ENCODE results near the gene TTPAL.

Gene TTPAL

DNA sequence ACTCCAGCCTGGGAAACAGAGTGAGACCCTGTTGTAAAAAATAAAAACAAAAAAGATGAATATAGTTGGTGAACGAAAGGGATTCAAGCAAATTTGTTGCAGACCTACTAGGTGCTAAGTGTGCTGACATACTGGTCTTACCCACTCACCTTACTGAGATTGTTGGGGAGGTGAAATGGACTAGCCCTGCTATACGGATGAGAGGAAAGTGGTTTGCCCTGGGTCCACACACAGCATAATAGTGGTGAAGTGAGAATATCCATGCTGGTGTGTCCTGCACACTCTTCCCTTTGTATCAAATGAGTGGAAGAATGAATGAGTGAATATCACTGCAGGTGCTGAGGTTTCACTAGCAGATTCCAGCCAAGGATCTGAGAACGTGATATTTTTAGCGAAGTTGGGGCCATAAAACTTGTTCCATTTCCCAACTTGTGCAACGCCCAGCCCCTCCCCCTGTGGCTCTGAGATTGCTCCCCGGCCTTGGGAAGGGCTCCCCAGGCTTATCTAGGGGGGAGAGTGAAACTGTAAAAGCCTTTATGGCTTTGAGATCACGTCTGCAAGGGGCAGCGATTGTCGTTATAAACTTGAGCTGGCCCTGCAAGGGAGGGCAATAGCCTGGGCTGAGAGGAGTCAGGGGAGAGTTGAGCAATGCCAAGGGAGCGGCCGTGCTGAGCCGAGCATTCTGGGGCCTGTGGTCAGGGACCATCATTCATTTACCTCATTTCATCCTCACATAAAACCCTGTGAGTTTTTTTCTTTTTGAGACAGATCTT, 33.2 kb upstream of the TTPAL start:
- no peak for DNase-seq

DNA sequence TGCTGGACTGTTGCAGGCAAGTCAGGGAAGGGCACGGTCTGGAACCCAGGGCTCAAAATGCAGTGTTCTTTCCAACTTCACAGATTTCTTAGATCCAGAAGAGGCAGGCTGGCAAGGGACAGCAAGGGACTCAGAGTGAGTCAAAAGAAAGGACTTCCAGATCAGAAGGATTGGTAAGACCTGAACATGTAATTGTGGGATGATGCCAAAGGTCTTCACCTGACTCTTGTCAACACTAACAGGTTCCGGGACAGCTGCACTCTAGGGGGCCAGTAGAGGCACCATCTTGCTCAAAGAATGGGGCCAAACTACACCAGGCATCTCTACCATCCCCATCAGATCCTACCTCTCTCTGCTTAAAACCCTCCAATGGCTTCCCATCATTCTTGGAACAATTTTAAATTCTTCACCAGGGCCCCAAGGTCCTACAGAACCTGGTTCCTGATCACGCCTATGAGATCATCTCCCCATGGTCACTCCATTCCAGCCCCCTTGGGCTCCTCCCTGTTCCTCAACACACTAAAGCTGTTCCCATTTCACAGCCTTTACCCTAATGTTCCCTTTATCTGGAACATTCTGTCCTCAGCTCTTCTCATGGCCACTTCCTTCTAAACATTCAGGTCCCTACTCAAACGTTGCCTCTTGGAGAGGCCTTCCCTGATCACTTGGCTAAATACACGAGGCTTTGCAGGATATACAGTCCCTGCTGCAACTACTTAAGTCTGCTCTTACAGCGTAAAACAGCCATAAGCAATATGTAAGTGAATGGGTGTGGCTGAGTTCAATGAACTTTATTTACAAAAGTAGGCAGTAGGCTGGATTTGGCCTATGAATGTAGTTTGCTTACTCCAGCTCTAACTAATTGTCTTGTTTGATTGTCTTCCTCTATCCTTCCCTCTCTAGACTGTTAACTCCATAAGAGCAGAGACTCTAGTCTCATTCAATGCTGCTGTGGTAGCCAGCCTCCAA, 29.6 kb upstream of the TTPAL start:
- DNase-seq: no peak

DNA sequence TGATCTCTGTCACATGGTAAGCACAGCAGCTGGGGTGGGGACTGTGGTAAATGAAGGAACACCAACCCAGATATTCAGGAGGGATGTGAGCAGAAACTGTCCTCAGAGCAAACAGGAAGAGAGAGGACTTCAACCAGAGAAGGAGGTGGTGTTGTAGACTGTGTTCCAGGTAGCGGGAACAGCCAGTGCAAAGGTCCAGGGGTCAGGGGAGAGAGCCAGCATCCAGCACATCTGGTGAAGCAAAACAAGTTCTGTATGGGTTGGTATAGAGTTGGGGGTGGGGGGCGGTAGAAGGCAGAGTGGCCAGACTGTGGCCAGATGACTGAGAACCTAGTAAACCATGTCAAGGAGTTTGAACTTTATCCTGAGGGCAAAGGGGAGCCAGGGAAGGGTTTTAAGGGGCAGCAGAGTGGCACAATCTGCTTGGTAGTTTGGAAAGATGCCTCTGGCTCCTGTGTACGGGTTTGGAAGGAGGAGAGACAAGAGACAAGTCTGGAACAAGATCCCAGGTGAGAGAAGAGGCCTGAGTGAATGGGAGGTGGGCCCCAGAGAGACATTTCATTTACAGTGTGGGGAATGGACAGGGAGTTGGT, 27.8 kb upstream of the TTPAL start:
- no peak for DNase-seq

DNA sequence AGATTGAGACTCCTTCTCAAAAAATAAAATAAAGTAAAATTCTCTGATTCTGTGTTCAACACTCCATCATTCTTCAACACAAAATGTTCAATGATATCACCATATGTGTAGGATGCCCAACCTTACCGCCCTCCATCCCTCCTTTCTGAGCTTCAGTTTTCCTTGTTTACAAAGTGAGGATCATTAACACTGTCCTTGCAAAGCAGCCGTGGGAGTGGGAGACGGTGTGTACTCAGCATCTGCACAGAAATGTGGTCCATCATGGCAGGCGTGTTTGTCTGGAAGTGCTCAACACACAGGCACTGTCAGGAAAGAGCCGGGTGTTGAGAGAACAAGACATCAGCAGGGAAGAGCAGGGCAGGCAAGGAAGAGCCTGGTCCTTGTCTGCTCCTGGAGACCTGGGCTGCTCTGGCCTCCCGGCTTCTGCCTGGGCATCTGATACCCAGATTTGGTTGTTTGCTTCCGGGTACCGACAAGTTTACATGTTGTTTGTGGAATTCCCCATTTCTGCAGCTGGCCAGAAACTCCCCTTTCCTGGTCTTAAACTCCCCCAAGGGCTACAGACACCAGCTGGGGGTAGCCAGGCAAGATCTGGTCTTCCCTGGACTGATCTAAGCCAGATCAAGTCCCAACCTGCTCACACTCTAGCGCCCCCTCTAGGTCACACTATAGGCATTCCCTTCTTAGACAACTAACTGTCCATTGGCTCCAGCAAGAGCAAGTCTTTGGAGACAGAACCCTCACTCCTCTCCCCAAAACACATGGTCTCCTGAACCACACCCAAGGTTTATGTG, 26.7 kb upstream of the TTPAL start:
- DNase-seq: no peak

DNA sequence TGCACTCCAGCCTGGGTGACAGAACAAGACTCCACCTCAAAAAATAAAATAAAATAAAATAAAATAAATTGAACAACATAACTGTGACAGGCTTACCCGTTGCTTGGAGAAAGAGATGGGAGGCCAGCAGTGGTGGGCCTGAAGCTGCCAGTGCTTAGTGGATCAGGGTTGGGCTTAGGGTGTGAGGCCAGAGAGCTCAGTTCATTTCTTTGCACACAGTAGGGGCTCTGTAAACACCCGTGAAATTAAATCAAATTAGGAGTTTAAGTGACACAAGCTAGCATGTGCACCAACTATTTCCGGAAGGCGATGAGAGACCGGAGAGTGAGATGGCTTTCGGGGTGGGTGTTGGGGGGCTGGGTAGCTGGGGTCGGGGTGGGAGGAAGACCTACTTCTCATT, 25.8 kb upstream of the TTPAL start:
- no peak for DNase-seq

DNA sequence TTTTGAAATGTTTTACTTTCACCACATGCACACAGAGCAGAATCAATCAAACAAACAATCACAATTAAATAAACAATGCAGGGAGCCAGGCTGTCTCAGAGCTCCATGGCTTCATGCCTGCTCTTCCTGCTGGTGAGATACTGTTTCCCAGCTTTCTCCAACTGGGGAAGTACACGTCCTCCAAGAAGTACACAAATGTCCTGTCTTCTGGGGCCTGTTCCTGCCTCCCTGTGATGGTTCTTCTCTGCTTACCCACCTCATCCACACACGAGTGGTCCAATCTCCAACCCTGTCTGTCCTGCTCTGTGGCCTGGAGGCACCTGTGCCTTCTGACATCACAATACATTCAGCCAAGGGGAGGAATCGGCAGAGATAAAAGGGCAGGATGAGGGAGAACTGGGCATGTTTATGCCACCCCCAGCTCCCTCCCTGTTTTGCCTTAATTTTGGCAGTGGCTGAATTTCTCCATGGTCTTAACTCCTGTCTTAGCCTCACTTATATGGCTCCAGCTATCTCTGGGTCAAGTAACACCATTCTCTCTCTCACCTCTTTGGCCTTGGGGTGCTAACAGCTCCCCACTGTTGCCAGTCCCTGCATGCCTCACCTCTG, 25.3 kb upstream of the TTPAL start:
- DNase-seq: no peak

DNA sequence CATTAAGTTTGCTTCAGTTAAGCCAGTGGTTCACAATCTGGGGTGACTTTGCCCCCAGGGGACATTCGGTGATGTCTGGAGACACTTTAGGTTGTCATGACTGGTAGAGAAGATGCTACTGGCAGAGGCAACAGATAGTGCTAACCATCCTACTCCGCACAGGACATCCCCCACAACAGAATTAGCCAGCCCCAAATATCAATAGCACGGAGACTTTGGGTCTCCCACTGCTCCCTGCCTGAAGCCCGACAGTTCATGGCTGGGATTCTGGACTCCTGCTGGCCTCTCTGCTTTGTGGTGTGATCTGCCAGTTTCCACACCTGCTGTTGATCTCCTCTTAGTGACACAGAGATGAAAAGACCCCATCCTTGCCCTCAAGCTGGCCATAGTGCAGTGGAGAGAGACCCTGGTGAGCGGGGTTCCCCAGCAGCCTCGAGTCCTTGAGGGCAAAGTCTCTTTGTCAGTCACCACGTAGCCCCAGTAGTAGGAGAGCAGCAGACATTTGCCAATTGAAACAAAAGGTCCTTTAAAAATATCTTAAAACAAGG, 24.7 kb upstream of the TTPAL start:
- DNase-seq: no peak

DNA sequence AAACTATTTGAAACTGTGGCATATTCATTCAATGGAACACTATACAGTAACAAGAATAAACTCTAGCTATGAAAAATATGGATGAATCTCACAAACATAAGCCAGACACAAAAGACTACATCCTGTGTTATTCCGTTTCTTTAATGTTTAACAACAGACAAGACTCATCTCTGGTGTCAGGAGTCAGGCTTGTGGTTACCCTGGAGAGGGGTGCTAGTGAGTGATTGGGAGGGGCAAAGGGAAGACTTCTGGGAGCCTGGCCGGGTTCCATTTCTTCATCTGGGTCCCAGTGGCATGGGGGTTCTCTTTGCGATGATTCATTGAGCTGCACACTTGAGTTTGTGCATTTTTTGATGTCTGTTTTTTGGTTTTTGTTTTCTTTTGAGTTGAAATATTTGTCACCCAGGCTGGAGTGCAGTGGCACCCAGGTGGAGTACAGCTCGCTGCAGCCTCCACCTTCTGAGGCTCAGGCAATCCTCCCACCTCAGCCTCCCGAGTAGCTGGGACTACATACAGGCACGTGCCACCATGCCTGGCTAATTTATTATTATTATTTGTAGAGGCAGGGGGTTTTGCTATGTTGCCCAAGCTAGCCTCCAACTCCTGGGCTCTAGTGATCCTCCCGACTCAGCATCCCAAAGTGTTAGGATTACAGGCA, 21.2 kb upstream of the TTPAL start:
- no peak for DNase-seq

DNA sequence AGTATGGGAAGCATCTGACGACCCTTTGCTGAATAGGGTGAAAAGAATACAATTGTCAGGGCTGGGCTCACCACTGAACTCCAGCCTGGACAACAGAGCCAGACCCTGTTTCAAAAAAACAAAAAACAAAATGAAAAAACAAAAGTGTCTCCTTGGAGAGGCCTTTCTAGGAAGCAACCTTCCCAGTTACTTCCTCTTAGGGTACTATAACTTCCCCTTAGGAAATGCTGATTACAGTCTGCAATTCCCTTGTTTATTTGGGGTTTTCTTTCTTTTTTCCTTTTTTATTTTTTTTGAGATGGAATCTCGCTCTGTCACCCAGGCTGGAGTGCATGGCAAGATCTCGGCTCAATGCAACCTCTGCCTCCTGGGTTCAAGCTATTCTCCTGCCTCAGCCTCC, 20.5 kb upstream of the TTPAL start:
- no peak for DNase-seq

DNA sequence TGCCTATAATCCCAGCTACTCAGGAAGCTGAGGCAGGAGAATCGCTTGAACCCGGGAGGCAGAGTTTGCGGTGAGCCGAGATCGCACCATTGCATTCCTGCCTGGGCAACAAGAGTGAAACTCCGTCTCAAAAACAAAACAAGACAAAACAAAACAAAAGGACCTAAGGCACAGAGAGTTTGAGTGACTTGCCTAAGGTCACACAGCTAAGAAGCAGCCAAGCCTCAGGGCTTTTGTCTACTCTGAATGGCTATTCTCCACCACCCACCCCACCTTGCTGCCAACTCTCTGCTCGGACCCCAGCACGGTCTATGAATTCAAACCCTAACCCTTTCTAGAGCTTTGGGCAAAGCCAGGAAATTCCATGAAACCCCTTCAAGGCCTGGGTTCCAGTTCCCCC, 19.1 kb upstream of the TTPAL start:
- DNase-seq: no peak

DNA sequence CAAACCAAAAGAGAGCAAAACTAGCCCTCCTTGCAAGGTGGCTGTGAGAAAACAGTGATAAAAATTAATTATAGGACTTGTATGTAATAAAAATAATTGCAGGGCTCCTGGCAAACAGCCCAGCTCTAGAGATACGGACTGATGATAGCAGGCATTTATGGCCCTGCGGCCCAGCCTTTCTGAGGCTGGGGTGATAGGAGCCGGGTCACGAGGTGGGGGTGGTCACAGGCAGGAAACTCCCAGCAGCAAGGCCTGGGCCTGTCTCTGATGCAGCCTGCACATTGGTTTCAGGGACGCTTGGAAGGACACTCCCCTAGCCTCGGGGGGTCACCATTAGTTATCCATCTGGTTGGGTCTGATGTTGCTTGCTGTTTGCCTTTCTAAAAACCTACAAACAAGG, 18.7 kb upstream of the TTPAL start:
- DNase-seq: no peak

DNA sequence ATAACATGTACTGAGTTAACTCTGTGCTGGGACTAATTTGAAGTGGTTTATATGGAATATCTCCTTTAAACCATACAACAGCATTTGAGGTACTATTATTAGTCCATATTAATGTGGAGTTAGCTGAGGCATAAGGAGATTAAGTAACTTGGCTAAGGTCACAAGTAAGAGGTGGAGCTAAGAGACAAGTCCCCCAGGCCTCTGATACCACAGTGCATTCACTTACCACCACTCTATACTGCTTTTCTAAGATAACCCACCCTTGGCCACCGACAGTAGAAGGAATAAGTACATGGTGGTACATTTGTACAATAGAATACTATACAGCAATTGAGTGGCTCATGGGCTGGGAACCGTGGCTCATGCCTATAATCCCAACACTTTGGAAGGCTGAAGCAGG, 16.4 kb upstream of the TTPAL start:
- DNase-seq: no peak

DNA sequence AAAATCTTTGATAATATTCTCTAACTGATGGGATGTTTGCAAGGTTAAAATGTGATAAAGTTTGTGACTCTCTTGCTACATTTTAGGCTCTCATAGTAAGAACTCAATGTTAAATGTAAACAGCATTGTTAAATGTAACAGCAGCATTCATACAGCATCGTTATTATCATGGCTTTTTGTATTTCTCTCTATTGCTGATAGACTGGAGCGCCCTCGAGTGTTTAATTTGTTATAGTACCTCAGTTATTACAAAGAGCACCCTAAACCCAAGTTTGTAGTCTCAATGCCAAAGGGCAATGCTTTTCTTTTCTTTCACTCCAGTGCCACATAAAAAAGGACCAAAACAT, 14.9 kb upstream of the TTPAL start:
- peak; percentile 7 for DNase-seq

DNA sequence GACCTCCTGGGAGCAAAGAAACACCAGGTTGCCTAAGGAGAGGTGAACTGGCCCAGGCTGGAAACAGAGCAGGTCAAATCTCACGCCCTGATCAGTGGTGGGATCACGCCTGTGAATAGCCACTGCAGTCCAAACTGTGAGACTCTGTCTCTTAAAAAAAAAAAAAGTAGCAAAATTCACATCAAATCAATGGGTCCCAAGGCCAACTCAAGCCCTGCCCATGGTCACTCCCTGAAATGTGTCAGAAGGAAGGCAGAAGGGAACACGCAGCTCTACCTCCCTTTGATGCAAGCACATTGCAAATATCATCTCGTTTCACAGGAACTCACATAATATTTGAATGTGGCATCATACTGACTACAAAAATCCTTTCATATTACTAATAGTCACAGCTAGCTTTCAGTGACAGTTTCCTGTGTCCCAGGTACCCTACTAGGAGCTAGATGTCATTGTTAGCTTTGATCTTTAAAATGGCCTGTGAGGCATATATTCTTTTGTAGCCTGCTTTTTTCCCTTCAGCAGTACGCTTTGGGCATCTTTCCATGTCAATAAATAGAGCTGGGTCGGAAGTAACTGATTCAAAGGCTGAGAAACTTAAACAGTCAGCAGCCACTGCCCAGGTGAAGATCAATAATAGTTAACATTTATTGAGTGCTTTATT, 14.4 kb upstream of the TTPAL start:
- DNase-seq: no peak

DNA sequence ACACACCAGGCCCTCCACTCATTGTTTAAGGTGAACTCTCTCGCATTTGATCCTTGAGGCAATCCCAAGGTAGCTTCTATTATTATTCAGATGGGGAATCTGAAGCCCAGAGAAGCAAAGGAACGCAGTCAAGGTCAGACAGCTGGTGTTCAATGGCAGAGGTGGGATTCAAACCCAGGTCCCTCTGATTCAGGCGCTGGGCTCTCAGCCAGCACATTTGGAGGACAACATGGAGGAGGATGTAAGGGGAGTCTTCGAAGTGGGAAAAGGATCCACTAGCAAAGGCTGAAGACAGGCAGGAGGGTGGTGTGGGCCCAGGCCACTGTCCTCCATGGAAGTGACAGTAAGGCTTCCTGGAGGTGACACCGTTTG, 13.9 kb upstream of the TTPAL start:
- no peak for DNase-seq

DNA sequence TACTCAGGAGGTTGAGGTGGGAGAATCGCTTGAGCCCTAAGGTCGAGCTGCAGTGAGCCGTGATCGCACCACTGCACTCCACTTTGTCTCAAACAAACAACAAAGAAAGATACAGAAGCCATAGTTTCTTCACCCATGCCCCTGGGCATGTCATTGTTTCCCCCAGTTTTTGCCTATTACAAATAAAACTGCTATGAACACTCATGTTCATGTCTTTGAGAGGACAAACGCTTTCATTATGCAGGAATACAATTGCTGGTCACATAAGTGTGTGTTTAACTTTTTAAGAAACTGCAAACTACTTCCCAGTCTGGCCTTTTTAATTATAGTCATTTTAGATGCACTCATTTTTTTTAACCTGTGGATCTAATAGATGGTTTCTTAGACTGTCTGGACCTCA, 12.2 kb upstream of the TTPAL start:
- no peak for DNase-seq

DNA sequence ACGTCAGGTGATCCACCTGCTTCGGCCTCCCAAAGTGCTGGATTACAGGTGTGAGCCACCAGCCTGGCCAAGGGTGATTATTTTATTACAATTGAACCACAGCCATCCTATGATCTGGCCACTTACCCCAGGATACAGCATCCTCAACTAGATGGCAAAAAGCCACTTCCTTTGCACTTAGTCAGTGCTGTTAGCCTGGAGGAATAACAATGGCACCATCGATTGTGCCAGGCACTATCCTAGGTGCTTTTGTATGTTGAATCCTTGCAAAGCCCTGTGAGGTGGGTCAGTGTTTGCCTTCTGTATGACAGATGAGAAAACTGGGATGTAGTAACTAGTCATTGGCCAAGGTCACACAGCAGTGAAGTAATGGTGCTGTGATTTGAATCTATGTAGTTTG, 11.2 kb upstream of the TTPAL start:
- DNase-seq: no peak

DNA sequence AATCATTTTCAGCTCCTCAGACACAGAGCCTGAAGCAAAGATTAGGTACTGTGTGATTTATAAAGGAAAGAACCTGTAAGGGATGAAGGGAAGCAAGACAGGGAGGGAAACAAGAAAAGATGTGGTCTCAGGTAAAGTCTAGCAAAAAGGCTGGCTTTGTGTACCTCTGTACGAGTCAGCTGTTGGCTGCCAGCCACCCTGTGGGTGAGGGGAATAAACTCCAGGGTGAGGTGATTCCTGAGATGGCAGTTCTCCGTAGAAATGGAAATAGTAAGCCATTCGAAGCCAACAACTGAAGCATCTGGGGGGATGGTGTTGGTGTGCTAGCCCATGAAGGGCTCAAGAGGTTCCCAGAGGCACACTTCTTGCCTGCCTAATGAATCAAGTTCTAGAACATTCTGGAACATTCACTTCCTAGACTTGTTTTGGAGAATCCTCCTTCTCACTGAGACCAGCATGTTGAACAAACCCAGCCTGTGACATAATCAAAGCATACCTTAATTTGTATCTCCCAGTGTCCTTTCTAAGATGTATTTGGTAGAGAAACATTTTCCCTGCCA, 10.6 kb upstream of the TTPAL start:
- DNase-seq: no peak

DNA sequence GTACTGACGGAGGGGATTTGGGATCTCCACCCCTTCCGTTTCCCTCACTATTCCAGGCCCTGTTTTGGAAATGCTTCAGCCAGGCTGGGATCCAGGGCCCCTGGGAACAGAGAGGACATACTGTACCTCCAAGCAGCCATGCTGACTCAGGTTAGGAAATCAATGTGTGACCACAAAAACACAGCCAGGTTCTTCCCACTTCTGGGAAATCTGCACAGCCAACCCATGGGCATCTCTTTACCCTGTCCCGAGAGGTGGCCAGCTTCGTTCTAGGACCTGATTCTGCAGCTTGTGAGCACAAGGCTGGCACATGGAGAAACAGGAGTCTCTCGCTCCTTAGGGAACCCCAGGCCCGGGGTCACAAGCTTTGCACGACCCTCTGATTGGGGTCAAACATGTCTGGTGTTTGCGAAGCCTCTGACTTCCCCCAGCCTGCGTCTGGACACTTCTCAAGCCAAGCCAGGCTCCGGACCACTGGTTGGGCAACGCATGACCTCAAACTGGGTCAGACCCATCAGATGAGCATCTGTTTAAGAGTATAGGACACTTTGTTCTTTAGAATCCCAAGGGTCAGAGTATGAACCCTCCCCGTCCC, 8.3 kb upstream of the TTPAL start:
- DNase-seq: no peak

DNA sequence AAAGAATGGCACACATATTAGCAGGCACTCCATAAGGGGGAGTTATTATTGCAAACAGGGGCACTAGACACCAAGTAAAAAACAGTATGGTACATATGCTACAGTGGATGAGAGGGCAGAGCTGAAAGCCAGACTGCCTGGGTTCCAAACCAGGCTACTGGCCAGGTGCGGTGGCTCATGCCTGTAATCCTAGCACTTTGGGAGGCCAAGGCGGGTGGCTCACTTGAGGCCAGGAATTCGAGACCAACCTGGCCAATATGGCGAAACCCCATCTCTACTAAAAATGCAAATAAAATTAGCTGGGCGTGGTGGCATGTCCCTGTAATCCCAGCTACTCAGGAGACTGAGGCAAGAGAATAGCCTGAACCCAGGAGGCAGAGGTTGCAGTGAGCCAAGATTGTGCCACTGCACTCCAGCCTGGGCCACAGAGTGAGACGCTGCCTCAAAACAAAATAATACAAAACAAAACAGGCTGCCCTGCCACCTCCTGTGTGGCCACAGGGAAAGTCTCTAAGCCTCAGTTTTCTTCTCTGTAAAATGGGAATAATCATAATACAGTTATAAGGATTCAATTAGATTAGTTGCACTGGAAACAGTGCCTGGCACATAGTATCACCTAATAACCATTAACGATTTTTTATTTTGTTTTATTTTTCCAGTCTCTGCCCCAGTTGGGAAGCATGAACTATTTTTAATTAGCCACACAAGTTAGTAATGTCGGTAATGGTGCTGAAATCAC, 7.5 kb upstream of the TTPAL start:
- DNase-seq: no peak

All from CD4-positive, alpha-beta T cell treated with Interleukin-4 for 4 hours (primary cell).